Activated CD4-positive, alpha-beta memory T cell treated with anti-CD3 and anti-CD28 coated beads, Interleukin-2, amount 10 ng/mL, durations not matched to agents 7 days and 5 days (primary cell): ENCODE measurements around the gene PCDH9. TPM values are rescaled to one million over a fixed set of nuclear protein-coding genes. Genes with fewer than 3 reads are reported as not detected.
"Not testable (repeated sequence)": the region's sequence is repeated elsewhere in the genome, so short reads cannot be mapped to it uniquely, and the experiment has no call there.

Experiments
- CTCF ChIA-PET: fragments of 350-600 bp; sonication (Branson Sonifier 250); formaldehyde crosslinking; loops from one replicate; lab custom pipeline; 2021; ENCODE audit warnings: antibody characterized with exemption, inconsistent platforms; lab: Charles Lee
- POLR2A ChIA-PET: fragments of 350-600 bp; sonication (Branson Sonifier 250); formaldehyde crosslinking; loops from one replicate; lab custom pipeline; 2021; ENCODE audit warnings: antibody characterized with exemption; lab: Charles Lee
- DNase-seq: peaks from one replicate; pipeline ENCODE4 v3.0.0-alpha.2; 2020
- H3K27ac Mint-ChIP-seq: one replicate; pipeline ENCODE4 v1.8.0; 2021; ENCODE audit warnings: mild to moderate bottlenecking, mixed read lengths
- H3K27me3 Mint-ChIP-seq: one replicate; pipeline ENCODE4 v1.8.0; 2021; ENCODE audit warnings: mixed read lengths
- H3K36me3 Mint-ChIP-seq: one replicate; pipeline ENCODE4 v1.8.0; 2021; ENCODE audit warnings: low read depth, mixed read lengths
- H3K4me1 Mint-ChIP-seq: one replicate; pipeline ENCODE4 v1.8.0; 2021; ENCODE audit warnings: mixed read lengths
- H3K4me3 Mint-ChIP-seq: one replicate; pipeline ENCODE4 v1.8.0; 2021; ENCODE audit warnings: mild to moderate bottlenecking, mixed read lengths
- H3K9me3 Mint-ChIP-seq: one replicate; pipeline ENCODE4 v1.8.0; 2021; ENCODE audit warnings: mixed read lengths
- total RNA-seq, 2 experiments: library from RNA; stranded (reverse); gene quantifications; one replicate each; pipeline ENCODE4 v1.2.3, GENCODE V29; 2021

PCDH9 gene
- total RNA-seq, 2 experiments from 2014 or later, result 0.05 TPM; not detected in 1

DNA sequence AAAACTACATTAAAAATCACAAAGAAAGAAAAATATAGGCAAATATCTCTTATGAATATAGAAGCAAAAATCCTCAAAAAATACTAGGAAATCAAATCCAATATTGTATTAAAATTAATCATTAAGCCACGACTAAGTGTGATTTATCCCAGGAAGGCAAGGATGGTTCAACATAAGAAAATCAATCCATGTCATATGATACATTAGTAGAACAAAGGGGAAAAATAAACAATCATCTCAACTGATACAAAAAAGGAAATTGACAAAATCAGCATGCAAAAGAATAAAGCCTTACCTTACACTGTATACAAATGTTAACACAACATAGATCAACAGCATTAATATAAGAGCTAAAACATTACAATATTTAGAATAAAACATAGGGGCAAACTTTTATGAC, 933.3 kb downstream of the PCDH9 start:
- POLR2A ChIA-PET, result no interaction called here
- H3K9me3 Mint-ChIP-seq, result peaks cover 4% of the 10 kb centered on the region
- H3K27me3 Mint-ChIP-seq, result no peaks in the 10 kb centered on the region
- H3K4me1 Mint-ChIP-seq, result no peaks in the 10 kb centered on the region
- CTCF ChIA-PET, result no interaction called here
- no peaks in the 10 kb centered on the region for H3K36me3 Mint-ChIP-seq
- no peak overlapping the region for H3K4me3 Mint-ChIP-seq
- H3K27ac Mint-ChIP-seq, result no peak overlapping the region
- DNase-seq, result no peak

DNA sequence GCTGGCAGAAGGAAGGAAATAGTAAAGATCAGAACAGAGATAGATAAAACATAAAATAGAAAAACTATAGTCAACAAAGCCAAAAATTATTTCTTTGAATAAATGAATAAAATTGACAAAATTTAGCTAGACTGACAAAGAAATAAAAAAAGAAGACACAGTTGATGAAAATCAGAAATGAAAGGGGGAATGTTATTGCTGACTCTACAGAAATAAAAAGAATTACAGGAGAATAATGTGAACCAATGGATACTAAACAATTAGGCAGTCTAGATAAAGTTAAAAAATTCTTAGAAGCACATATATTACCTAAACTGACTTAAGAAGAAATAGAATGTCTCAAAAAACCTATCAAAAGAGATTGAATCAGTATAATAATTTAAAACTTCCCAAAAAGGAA, 933.8 kb downstream of the PCDH9 start:
- Mint-ChIP-seq H3K27me3 (no peaks in the 10 kb centered on the region), H3K36me3 (no peaks in the 10 kb centered on the region), H3K27ac (no peak overlapping the region), H3K4me3 (no peak overlapping the region), H3K4me1 (no peaks in the 10 kb centered on the region), H3K9me3 (peaks cover 4% of the 10 kb centered on the region)
- ChIA-PET POLR2A (no interaction called here), CTCF (no interaction called here)
- DNase-seq, result no peak

DNA sequence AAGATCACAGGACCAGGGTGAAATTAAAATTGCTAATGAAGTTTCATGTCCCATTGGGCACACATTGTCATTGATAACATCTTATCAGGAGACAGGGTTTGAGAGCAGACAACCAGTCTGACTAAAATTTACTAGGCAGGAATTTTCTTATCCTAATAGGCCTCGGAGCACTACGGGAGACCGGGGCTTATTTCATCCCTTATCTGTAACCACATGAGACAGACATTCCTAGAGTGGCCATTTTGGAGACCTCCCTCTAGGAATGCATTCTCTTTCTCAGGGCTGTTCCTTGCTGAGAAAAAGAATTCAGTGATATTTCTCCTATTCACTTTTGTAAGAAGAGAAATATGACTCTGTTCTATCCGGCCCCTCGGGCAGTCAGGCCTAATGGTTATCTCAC, 943.3 kb downstream of the PCDH9 start:
- DNase-seq, CTCF ChIA-PET, H3K36me3 Mint-ChIP-seq, POLR2A ChIA-PET, H3K27ac Mint-ChIP-seq, H3K4me1 Mint-ChIP-seq, H3K4me3 Mint-ChIP-seq, H3K27me3 Mint-ChIP-seq: not testable (repeated sequence)
- peaks cover 16% of the 10 kb centered on the region for H3K9me3 Mint-ChIP-seq

DNA sequence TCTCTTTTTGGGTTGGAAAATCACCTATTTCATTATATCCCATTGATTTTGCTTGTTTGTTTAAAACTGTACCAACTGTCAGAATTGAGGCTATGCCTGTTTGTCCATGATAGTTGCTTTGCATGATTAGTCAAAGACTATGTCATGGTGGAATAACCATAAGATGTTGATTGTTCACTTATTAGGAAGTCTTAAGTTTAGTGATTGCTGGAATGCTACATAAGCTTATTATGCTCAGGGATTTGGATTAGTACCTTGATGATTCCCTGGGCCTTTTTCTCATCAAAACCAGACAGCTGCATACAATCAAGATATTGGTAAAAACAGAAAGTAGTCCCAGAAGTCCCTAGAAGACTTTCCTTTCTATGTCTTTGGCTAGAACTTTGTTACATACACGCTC, 954.7 kb downstream of the PCDH9 start:
- POLR2A ChIA-PET, result no interaction called here

DNA sequence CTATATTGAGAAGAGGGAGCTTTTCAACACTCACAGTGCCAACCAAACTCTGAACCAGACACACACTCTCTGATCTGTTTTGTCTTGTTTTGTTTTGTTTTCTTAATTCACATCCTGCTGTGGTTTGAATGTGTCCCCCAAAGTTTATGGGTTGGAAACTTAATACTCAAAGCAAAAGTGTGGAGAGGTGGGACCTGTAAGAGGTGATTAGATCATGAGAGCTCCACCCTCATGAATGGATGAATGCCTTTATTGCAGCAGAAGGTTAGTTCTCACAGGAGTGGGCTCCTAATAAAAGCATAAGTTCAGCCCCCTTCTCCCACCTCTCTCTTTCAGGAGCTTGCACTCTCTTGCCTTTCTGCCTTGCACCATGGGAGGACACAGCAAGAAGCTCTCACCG, 957.1 kb downstream of the PCDH9 start:
- DNase-seq, result no peak
- Mint-ChIP-seq H3K36me3 (no peaks in the 10 kb centered on the region), H3K4me1 (no peaks in the 10 kb centered on the region), H3K27me3 (no peaks in the 10 kb centered on the region), H3K4me3 (no peak overlapping the region), H3K9me3 (peaks cover 9% of the 10 kb centered on the region), H3K27ac (no peak overlapping the region)
- ChIA-PET CTCF (no interaction called here), POLR2A (no interaction called here)

More for the DNA sequence above, 954.7 kb downstream of the PCDH9 start:
- Mint-ChIP-seq H3K9me3 (peaks cover 8% of the 10 kb centered on the region), H3K27ac (no peak overlapping the region), H3K4me3 (no peak overlapping the region), H3K36me3 (no peaks in the 10 kb centered on the region), H3K27me3 (no peaks in the 10 kb centered on the region), H3K4me1 (no peaks in the 10 kb centered on the region)
- CTCF ChIA-PET, result no interaction called here
- no peak for DNase-seq

DNA sequence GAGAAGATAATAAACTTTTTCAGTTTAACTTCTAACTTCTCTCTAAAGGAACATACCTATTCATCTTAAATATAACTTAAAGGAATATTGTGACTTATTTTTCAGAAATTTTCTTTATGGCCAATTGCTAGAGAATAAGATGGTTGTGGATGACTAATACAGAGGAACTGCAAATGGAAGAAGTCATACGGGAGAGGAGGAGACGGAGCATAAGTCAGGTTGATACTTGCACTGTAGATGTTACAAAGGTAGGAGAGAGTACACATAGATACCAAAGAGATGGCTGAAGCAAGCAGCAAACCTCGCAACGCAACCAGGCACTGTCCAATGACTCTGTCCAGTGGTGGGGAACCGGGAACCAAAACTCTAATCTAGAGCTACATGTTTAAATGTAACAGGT, 963.4 kb downstream of the PCDH9 start:
- Mint-ChIP-seq H3K27ac (no peak overlapping the region), H3K36me3 (no peaks in the 10 kb centered on the region), H3K27me3 (no peaks in the 10 kb centered on the region), H3K4me3 (no peak overlapping the region), H3K4me1 (no peaks in the 10 kb centered on the region), H3K9me3 (peaks cover 6% of the 10 kb centered on the region)
- POLR2A ChIA-PET, result no interaction called here
- CTCF ChIA-PET, result no interaction called here
- no peak for DNase-seq

DNA sequence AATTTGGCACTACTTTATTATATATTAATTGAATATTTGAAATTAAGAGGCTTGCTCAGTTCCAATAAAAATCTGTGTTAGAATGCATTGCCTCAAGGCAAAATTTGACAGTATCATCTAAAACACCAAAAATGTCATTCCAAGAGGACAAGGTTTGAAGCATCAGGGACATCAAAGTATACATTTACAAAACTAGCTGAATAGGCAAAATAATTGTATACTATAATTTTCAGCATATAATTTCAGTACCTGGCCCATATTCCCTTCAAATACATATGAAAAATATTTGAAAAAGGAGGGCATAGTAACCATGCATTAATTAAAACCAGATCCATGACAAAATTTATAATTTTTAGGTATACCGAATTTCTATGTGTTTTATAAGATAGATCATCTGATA, 963.8 kb downstream of the PCDH9 start:
- DNase-seq, result no peak
- ChIA-PET CTCF (no interaction called here), POLR2A (no interaction called here)
- Mint-ChIP-seq H3K27ac (no peak overlapping the region), H3K4me3 (no peak overlapping the region), H3K36me3 (no peaks in the 10 kb centered on the region), H3K27me3 (no peaks in the 10 kb centered on the region), H3K4me1 (no peaks in the 10 kb centered on the region), H3K9me3 (peaks cover 6% of the 10 kb centered on the region)

DNA sequence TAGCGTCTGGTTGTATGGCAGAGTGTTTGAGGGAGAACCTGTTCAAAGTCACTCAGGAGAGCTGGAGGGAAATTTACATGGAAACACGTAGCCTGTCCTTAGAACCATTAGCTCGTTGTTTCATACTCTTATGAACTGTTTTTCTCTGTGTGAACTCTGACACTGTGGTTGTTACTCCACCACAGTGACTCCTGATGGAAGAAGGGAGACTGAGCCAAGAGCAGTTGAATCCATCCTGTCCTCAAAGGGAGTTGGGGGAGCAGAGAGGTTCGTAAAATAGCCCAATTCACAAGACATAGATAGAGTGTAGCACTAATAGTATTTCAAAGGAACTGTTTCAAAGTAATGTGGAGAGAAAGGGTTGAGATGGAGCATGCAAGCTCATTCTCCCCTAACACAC, 964.8 kb downstream of the PCDH9 start:
- Mint-ChIP-seq H3K9me3 (peaks cover 6% of the 10 kb centered on the region), H3K4me3 (no peak overlapping the region), H3K36me3 (no peaks in the 10 kb centered on the region), H3K4me1 (no peaks in the 10 kb centered on the region), H3K27ac (no peak overlapping the region), H3K27me3 (no peaks in the 10 kb centered on the region)
- ChIA-PET POLR2A (no interaction called here), CTCF (no interaction called here)
- no peak for DNase-seq

DNA sequence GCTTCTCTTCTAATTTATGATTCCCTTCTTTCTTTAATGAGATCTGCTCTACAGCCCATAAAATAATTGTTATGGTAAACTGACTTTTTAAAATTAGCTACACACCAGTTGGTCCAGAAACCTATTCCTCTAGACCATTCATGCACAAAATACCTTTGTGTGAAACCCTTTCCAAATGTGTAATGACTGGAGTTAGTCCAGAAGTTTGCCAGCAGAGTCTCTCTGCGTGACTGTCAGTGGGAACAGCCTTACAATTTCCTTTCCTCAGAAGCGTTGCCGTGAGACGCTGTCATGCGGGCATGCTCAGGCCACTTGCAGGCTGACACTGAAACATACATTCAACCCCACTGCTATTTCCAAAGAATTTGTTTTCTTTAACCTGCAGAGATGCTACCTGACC, 965.2 kb downstream of the PCDH9 start:
- H3K27me3 Mint-ChIP-seq, result no peaks in the 10 kb centered on the region
- H3K9me3 Mint-ChIP-seq, result peaks cover 6% of the 10 kb centered on the region
- ChIA-PET POLR2A (no interaction called here), CTCF (no interaction called here)
- DNase-seq, result no peak
- H3K27ac Mint-ChIP-seq, result no peak overlapping the region
- no peak overlapping the region for H3K4me3 Mint-ChIP-seq
- no peaks in the 10 kb centered on the region for H3K4me1 Mint-ChIP-seq
- H3K36me3 Mint-ChIP-seq, result no peaks in the 10 kb centered on the region

DNA sequence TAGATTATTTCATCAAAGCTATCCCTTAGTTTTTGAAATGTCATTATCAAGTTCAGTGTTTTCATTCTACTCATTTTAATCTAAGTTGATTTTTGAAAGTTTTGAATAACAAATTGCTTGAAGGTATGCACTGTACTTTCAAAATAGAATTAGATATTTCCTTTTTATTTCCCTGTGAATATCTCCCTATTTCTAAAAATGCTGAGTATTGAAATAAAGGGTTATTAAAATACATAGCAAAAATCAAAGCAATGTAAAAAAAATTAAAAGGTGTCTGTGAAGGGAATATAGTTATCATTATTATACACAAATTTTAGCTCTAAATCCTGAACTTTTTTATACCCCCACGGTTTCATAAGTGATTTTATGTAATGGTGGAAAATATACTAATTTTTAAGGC, 967.8 kb downstream of the PCDH9 start:
- no peaks in the 10 kb centered on the region for H3K36me3 Mint-ChIP-seq
- peaks cover 5% of the 10 kb centered on the region for H3K9me3 Mint-ChIP-seq
- no peak for DNase-seq
- H3K4me3 Mint-ChIP-seq, result no peak overlapping the region
- ChIA-PET CTCF (no interaction called here), POLR2A (no interaction called here)
- no peaks in the 10 kb centered on the region for H3K4me1 Mint-ChIP-seq
- H3K27me3 Mint-ChIP-seq, result no peaks in the 10 kb centered on the region
- H3K27ac Mint-ChIP-seq, result no peak overlapping the region

DNA sequence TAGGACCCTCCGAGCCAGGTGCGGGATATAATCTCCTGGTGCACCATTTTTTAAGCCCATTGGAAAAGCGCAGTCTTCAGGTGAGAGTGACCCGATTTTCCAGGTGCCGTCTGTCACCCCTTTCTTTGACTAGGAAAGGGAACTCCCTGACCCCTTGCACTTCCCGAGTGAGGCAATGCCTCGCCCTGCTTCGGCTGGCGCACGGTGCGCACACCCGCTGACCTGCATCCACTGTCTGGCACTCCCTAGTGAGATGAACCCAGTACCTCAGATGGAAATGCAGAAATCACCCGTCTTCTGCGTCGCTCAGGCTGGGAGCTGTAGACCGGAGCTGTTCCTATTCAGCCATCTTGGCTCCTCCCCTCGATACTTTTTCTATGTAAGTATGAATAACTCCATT, 970.7 kb downstream of the PCDH9 start:
- POLR2A ChIA-PET, DNase-seq, CTCF ChIA-PET, H3K27ac Mint-ChIP-seq, H3K4me3 Mint-ChIP-seq, H3K4me1 Mint-ChIP-seq, H3K27me3 Mint-ChIP-seq, H3K36me3 Mint-ChIP-seq, H3K9me3 Mint-ChIP-seq: not testable (repeated sequence)
